DMS79 treated with DMSO at 0.1 percent for 48 hours (cell line): ENCODE measurements around the gene PLD1.
"Not testable (repeated sequence)": the region's sequence is repeated elsewhere in the genome, so short reads cannot be mapped to it uniquely, and the experiment has no call there.

Source experiments
- DNase-seq: peaks from one replicate; lab custom pipeline; 2025; lab: John Stamatoyannopoulos, UW

PLD1 gene

DNA sequence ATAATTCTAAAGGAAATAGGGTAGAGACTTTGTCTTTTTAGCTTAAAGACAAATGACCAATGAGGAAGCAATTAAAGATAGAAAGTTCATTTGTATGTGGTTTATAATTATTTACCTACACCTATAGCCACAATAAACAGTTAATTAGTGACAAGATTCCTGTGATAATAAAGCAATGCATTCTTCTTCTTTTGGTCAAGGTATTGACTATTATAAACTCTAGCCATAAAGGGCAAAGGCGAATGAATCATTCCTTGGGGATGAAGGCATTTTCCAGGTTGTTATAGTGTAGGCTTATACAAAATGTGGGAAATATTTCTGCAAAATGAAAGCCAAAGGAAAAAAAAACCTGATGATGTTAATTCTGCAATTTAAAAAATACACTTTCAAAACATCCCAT, 115.4 kb downstream of the PLD1 start:
- no peak for DNase-seq

DNA sequence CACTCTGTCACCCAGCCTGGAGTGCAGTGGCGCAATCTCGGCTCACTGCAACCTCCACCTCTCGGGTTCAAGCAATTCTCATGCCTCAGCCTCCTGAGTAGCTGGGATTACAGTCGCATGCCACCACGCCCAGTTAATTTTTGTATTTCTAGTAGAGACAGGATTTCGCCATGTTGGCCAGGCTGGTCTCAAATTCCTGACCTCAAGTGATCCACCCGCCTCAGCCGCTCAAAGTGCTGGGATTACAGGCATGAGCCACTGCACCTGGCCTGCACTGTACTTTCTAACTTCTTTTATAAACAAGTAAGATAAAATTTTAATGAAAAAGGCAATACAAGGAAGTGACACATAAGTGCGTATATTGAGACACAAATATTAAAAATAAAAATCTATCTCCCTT, 117.7 kb downstream of the PLD1 start:
- not testable (repeated sequence) for DNase-seq

DNA sequence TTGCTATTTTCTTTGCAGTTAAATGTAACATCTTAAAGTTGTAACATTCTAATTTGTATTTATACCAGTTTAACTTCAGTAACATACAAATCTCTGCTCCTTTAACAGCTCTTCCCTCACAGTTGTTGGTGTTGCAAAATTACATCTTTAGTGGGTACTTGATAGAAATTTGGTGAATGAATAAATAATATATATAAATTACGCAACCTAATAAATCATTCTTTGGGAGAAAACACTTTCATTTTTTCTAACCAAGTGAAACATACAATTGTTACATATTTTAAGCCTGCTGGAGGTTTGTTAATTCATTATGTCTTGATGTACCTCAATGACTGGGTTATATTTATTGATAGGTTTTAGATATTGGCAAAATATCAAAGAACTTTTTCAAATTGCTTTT, 118.8 kb downstream of the PLD1 start:
- DNase-seq: no peak

DNA sequence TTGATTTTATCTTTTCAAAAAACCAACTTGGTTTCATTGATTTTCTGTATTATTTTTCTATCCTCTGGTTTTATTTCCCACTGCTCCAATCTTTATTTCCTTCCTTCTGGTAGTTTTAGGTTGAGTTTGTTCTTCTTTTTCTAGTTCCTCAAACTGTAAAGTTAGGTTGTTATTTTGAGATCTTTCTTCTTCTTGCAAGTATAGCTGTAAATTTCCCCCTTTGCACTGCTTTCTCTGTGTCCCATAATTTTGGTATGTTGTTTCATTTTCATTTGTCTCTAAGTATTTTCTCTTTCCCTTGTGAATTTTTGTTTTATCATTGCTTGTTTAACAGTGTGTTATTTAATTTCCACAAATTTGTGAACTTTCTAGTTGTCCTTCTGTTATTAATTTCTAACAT, 120.0 kb downstream of the PLD1 start:
- DNase-seq: no peak

DNA sequence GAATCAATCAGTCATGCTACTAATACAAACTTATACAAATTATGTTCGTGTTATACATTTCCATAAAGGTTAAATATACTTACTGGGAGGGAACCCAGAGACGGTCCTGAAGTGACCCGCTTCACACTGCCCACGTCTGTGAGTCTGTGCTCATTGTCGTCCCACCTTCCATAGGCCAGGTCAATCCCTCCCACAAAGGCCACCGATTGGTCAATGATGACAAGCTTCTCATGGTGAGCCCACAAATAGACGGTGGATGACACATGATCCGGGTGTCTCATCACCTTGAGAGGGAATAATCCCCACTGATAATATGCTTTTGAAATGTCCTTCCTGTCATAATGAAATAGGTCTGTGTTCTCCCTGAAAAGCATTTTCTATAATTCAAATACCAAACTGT, 121.7 kb downstream of the PLD1 start:
- DNase-seq: no peak

DNA sequence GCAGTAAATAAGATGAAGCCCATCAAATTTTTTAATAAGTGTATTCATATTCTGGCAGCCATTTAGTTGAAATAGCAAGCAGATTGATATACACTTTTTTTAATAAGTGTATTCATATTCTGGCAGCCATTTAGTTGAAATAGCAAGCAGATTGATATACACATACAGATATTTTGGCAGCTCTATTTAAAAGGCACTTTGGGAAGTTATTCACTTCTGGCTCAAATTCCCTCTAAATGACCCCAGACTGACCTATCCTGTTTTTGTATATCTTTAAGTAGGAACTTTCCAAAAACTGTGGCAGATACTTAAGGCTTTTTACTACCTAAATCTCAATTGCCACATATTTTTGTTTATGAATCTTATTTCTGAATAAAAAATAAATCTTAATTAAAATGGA, 122.3 kb downstream of the PLD1 start:
- DNase-seq: no peak

DNA sequence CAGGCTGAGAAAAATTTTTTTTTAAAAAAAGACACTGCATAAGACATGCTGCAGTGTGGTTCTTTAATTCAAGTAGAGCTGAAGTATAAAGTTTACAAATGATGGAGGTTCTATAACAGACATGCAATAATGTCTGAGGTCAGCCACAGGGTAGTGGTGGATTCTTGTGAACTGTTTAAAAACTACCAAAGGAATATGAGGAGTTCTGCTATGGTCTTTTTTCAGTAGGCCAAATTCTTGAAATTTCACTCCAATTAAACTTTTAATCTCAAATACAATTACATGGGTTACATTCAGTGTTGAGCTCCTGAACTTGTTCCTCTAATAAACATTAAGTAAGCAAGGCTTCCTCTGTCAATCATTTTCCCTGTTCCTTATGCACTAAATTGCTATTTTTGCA, 122.7 kb downstream of the PLD1 start:
- no peak for DNase-seq

DNA sequence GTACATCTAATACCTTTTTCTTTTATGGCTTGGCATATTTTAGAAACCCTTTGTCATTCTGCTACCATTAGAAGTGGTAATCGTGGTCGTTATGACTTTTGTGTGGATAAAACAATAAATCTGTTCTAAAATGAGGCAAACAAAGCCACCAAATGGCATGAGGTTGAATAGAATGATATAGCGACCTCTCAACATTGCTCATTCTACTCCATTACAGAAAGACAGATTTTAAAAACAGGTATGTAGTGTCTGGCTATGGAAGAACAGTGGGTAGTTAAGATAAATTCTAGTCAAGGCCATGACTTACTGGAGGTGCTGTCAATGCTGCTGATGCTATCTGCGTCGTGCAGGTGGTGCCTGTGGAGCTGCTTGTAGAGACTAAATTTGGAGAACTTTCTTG, 123.2 kb downstream of the PLD1 start:
- DNase-seq: no peak

DNA sequence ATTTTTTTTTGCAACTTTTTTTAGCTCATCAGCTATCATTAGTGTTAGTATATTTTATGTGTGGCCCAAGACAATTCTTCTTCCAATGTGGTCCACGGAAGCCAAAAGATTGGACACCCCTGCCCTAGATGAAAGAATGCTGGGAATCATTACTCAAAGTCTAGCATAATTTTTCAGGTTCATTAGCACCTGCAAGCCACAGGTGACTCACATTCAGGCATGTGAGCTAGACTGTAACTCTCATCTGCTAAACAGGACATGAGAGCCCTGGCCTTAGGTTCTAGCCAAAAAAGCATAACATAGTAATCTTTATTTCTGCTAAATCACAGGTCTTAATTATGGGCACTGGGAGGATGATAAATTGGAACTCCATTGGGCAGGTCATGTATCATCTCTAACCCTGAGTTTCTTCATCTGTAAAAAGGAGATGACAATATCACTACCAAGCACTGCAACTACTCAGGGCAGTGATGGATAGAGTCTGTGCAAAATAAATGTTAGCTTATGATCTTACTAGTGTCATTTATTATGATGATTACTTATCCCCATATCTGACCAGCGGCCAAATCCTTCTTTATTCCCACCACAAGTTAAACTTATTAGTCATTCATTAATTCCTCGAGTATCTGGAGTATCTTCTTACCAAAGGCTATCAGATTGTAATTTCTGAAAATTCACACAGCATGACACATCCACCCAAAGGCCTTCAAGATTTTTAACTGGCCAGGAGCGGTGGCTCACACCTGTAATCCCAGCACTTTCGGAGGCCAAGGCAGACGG, 125.0 kb downstream of the PLD1 start:
- DNase-seq: no peak

DNA sequence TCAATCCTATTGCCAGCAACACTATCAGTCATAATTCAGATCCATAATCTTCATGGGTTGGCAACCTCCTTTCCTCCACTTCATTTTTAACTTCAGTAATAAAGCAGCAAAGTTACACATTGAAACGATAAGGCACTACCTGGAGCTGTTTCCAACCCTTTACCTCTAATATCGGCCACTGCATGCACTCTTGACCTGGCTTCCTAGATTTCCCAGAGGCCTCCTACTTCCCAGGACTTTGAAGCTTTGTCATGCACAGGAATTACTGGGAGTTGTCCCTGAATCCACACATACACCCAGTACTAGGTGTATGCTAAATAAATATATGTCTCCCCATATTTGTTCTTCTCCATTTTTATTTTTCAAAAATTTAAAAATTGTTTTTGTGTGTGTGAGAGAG, 126.1 kb downstream of the PLD1 start:
- no peak for DNase-seq

DNA sequence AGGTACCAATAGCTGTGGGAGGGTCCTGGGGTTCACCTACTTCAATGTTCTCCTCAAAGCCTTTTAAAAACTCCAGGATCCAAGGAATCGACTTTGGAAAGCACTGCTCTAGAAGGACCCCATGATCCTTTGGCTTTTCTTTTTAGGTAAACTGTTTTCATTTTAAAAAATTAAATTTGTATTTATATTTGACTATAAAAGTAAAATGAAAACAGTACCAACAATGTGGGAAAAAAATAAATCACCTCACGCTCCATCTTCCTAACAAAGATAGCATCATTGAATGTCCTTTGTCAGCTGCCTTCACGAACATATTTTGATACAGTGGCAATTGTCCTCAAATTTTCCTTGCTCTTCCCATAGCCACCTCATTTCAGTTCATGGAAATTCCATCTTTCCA, 127.5 kb downstream of the PLD1 start:
- no peak for DNase-seq

DNA sequence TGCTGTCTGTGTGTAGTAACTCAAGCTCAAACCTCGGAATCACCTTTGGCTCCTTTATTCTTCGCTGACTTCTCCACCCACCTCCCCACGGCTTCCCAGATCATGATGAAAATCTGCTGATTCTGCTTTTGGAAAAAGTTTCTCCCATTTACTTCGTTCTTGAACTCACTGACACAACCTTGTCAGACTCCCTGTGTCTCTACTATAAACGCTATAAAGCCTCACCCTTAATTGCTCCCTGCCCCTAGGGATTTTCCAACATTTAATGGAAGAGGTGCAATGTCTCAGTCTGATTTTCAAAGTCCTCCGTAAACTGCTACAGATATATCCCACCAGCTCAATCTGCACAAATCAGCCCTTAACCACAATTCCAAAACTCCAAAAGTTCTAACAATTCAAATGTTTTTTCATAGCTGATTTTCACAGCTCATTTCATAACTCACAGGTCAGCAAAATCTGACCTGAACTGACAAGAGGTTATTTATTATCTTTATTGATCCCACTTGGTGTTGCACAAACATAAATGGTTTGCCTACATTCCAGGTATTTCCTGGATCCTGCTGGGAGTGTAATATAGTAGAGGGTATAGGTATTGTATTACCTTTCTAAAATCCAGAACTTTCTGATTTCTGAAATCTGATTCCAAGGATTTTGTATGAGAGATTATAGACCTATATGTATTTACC, 129.4 kb downstream of the PLD1 start:
- no peak for DNase-seq

DNA sequence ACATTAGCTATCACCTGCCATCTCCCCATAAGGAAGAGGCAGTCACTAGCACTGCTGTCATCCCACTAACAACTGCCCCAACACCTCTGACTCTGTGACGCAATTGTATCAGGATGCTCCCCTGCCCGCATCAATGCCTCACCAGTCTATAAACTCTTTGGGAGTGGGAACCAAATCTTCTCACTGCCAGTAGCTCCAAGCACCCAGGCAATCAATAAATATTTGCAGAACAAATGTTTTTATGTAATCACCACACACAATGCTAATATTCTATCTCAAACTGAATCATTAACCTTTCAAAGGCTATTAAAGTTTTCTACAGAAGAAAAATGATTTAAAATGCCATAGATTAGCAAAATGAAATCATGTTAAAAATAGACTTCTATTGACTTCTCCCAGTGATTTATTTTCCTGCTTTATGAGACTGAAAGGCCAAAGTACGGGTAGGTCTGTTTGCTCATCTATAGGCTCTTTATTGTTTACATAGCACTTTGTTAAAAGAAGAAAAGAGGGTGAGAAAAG, 131.3 kb downstream of the PLD1 start:
- no peak for DNase-seq

DNA sequence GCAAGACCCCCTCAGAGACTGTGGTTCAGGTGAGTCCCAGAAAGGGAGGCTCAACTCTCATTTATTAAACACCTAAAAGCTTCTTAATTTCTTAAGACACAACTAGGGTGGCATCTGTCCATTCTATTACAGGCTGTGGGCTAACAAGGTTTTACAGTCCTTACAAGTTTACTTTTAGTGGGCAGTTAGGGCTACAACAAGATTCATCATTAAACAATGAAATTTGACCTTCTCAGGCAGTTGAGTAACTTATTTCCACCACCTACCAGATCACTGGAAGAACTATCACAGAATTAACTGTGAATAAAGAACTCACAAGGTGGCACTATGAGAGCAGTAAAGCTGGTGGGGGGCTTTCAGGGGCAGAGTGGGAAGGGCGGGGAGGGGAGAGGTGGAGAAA, 132.6 kb downstream of the PLD1 start:
- DNase-seq: no peak

DNA sequence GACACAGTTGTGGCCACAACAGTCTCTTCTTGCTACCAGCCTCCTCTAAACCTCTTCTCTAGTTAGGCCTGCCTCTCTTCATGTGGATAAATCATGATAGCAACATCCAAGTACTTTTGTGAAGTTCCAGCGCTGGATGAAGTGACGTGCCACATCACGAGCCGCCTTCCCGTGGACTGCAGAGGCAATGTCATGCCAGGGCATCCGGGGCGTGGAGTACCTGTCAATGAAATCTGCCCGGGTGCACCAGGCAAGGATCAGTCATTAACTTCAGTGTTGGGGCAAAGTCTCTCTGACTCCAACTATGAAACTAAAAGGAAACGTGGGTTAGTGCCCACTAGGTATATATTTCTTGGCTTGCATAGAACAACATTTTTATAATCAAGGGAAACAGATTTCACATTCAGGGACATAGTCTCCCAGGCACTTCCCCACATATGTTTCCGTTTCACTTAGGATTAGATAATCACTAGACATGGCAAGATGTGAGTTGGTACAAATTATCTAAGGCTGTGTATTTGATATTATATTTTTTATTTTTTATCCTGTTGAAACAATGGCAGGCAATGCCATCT, 133.6 kb downstream of the PLD1 start:
- DNase-seq: no peak

DNA sequence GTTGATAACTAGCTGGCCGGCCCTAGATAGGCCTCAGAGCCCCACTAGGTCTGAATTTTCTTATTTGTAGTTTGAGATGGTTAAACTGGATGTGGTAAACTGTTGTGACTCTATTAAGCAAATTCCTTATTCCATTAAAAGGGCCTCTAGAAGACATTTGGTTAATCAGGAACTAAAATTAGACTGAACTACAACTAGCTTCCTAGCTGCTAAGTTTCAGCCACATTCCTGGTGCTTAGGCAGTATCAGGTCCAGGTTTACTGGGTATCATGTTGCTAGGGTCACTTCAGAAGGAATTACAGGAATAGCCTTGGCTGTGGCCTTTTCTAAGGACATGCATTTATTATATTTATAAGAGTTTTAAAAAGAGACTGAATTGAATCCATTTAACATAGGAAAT, 136.3 kb downstream of the PLD1 start:
- DNase-seq: no peak

DNA sequence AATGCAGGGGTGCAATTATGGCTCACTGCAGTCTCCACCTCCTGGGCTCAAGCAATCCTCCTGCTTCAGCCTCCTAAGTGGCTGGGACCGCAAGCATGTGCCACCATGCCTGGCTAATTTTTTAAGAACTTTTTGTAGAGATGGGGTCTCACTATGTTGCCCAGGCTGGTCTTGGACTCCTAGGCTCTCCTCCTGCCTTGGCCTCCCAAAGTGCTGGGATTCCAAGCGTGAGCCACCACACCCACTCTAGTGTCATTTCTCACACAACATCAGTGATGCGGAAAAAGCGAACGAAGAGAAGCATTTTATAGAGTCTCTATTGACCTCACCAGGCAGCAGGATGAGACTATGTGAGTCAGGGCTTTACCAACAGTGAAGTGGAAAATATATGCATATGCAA, 137.7 kb downstream of the PLD1 start:
- DNase-seq: no peak

DNA sequence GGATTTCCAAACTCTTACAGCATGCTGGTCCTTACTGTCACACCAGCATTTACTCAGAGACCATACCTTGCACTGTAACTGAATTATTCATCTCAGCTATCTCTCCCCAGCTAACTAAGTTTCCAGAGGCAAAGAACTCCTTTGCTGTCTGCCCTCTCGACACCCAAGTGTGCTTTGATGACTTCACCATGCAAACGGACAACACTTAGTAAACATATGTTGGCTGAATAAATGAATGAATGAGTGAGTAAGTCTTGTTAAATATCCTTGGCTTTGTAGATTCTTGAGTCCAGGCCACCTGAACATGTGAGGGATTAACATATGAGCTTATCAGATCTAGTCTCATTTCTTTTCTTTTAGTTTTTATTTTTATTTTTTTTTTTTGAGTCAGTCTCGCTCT, 138.2 kb downstream of the PLD1 start:
- DNase-seq: no peak

DNA sequence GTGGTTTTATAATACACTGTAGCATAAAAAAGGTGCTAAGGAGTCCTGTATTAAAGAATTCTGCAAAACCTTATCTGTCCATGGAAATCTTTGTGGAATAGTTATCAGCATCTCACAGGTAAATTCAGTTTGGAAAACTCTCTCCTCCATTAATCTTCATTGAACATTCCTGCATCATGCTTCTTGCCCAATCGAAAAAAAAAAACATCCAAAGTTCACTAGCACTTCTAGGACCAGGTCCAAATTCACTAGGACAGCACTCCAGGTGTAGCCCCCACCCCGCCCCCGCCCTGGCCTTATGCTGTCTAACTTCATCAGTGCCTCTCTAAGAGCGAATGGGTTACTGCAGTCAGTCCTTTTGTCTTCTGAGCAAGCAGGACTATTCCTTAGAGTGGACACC, 138.6 kb downstream of the PLD1 start:
- no peak for DNase-seq

DNA sequence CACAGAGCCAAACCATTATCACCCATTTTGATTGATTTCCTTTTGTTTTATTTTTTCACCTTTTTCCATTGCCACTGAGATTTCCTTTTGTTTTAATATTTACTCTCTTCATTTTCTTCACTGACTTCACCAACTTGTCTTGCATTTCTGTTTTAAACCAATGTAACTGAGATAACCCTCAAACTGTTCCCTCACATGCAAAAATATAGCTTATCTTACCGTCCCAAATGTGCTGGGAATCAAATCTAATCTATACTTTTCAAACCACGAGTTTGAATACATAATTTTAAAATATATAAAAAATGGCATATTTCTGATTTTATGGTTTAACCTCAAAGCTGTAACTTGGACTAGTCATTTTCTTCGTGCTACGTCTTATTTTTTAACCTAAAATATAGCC, 143.8 kb downstream of the PLD1 start:
- DNase-seq: no peak

DNA sequence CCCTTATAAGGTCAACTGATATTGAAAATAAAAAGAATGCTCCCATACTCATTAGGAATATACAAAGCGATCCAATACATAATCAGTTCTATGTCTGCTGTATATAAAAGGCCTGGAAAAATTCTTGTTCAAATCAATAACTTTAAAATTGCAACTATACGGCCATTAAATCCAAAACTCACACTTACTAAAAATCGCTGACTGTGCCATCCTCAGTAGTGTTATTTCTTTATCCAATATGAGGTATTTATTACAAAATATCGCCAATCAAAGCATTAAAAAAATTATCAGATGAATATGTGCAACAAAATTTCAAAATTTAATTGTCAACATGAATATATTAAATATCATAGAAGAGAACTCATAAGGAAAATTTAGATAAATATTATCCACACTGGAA, 146.5 kb downstream of the PLD1 start:
- no peak for DNase-seq

DNA sequence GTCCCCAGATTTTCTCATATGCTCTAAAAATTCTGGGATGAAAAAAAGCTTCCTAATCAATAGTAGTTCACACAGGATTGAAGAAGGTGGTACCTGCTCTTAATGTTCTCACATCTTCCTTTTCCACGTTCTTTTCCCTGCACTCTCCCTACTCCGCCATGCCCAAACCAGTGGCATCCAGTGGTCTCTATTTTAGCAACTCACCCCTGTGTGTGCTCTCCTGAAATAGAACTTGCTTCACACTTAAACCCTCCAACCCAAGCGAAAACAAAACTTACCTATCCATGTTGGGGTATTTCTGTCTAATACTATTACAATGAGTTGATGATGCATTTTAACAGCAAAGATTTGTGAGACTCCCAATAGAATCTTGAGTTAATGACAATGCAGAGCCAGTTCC, 148.8 kb downstream of the PLD1 start:
- DNase-seq: no peak

DNA sequence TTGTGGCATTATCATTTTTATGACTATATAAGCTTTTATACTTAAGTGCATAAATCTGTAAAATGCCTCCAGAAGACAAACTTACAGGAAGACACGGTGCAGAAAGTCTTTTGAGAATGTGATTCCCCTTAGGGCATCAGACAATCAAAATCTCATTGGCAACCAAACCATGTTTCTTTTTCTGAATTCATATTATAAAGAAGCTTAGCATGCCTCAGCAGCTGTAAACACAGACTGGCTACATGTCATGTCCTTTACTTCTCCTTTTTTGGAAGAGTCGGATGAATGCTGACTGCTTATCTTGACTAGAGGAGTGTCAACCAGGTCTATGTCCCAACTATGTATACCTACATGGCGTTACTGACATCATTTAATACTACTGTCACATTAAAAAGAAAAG, 150.1 kb downstream of the PLD1 start:
- DNase-seq: no peak
